Heart left ventricle (tissue), 16 donors: ENCODE results near the gene GRIFIN. TPM values are rescaled to one million over a fixed set of nuclear protein-coding genes. Genes with fewer than 3 reads are reported as not detected.
A peak's percentile ranks its signal among the peaks of the same experiment; 100 is the strongest.

Experiments
- ATAC-seq, 4 donors: fragments of 200-7000 bp; cut with Tn5 transposase; one replicate each; pipeline ENCODE4 v1.9.1; 2020 to 2022; ENCODE audit warnings: moderate library complexity in 4 of 4, mild to moderate bottlenecking in 3 of 4, moderate number of reproducible peaks in 1 of 4
- DNase-seq, 5 donors: peaks; one replicate each; pipeline ENCODE4 v3.0.0-alpha.2; 2020
- H3K27ac ChIP-seq, 12 donors: fragments of 200-600 bp; sonication (generic) in 4 of 12; one replicate each; pipeline versions ENCODE4 v1.5.0 to v1.8.0; 2016 to 2022; ENCODE audit warnings: mild to moderate bottlenecking in 2 of 12
- H3K27me3 ChIP-seq, 9 donors: fragments of 200-600 bp; sonication (generic) in 2 of 9; one replicate each; pipeline versions ENCODE4 v1.5.1 to v1.8.0; 2016 to 2022; ENCODE audit warnings: mild to moderate bottlenecking in 3 of 9
- H3K36me3 ChIP-seq, 9 donors: fragments of 200-600 bp; sonication (generic) in 2 of 9; one replicate each; pipeline versions ENCODE4 v1.5.0 to v1.8.0; 2018 to 2022; ENCODE audit warnings: mild to moderate bottlenecking in 2 of 9
- H3K4me1 ChIP-seq, 12 donors: fragments of 200-600 bp; sonication (generic) in 4 of 12; one replicate each; pipeline versions ENCODE4 v1.5.0 to v1.8.0; 2016 to 2022; ENCODE audit warnings: mild to moderate bottlenecking in 3 of 12
- H3K4me3 ChIP-seq, 12 donors: fragments of 200-600 bp; sonication (generic) in 4 of 12; one replicate each; pipeline versions ENCODE4 v1.5.0 to v1.8.0; 2017 to 2022; ENCODE audit warnings: mild to moderate bottlenecking in 9 of 12, moderate library complexity in 4 of 12
- H3K9me3 ChIP-seq, 12 donors: fragments of 200-600 bp; sonication (generic) in 4 of 12; one replicate each; pipeline versions ENCODE4 v1.5.0 to v1.8.0; 2016 to 2022; ENCODE audit warnings: mild to moderate bottlenecking in 1 of 12
- POLR2A ChIP-seq, 2 donors: fragments of 450-650 bp; IDR thresholded peaks; one replicate each; pipeline ENCODE4 v1.6.1; 2017; ENCODE audit warnings: antibody characterized with exemption in 2 of 2, mild to moderate bottlenecking in 2 of 2, moderate library complexity in 2 of 2
- WGBS, 4 donors: extraction: QIAGEN DNeasy Blood & Tissue Kit in 2 of 4; methylation state at CpG; one replicate each; pipeline versions ENCODE4 v1.1.5 to v1.1.7; 2013 to 2018; 5-methylcytosine and 5-hydroxymethylcytosine counted together
- intact Hi-C, 10 donors: fragments of 100-400 bp; cut with DNase I; formaldehyde crosslinking; loops; one replicate each; pipeline versions ENCODE4 v1.11.1 to v1.14.2; 2022
- polyA plus RNA-seq, 2 donors: library from polyadenylated mRNA; stranded (reverse); fragments of 200-250 nt; gene quantifications; one replicate each; pipeline ENCODE4 v1.2.3, GENCODE V29; 2013
- total RNA-seq, 9 donors: library from RNA; depleted of rRNA in 2 of 9; stranded (reverse); fragments of >200 nt in 2 of 9; fragmentation: NEBNext Ultra II Directional in 3 of 9; extraction: Animal tissue kit (Norgen Biotek cat#: 25700) in 3 of 9; gene quantifications; one replicate each; pipeline versions ENCODE4 v1.1.0 to v1.2.4, GENCODE V29; 2016 to 2023
- TF ChIP-seq, protein P1 (sequence below), 12 donors: fragments of 200-600 bp; sonication (generic) in 4 of 12; IDR thresholded peaks; one replicate each; pipeline versions ENCODE4 v1.5.0 to v1.8.0; 2018 to 2022; ENCODE audit warnings: antibody characterized with exemption in 12 of 12, mild to moderate bottlenecking in 5 of 12
- donor health status: ischemic (EF 13 %, LVEDD 7.1; RV severe dilation, severe dysfunction).
- donor health status: healthy with polysubstance abuse.
- donor health status: DM: no; HTN: yes; CAD: no.
- donor health status: DM: no; HTN: no; CAD: no.
- donor health status: ischemic (EF 25% LVEDD 6.9; RV normal size, moderate dysfunction).
- donor health status: ischemic (EF 25% LVEDD 5.7; RV mildly dilated, moderate dysfunction).
- donor health status: healthy.
- donor health status: DM: yes; HTN: yes; CAD: no.
- donor health status: ischemic (EF 35%, LVEDD 5.7; RV mildly dilated, moderate dysfunction).
- donor health status: nonischemic (EF 11% LVEDD 7.7; RV severe dilation, severe dysfunction).
- donor health status: DM: yes; HTN: yes; CAD: no.
- donor health status: PGD.
- donor health status: ischemic (EF 29% LVEDD 5.4; RV normal size, mild dysfunction).
- donor health status: nonischemic (EF 23%, LVEDD 6.1; RV moderate dilation, normal function).

Gene GRIFIN
- total and polyA plus RNA-seq, 11 donors = not detected

DNA sequence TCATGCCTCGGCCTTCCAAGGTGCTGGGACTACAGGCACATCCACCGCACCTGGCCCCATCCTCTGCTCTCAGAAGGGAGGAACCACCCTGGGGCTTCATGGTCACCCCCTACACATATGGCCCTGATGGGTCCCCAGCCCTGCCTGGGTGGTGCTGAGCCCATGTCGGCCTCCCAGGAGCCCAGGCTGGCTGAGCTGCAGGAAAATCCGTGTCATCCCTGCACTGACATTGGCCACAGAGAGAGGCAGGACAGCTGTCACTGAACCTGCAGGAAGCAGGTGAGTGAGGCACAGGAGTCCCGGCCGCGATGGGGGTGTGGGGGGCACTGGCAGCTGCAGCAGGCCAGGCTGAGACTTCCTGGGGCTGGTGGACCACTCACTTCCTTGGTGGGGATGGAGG lies 8.0 kb downstream of the GRIFIN start:
- Histone ChIP-seq H3K27me3 (peaks cover 0 to 3% (median 0%) of the 10 kb centered on the region in 9 donors), H3K9me3 (no peaks in the 10 kb centered on the region), H3K27ac (no peak overlapping the region), H3K36me3 (no peaks in the 10 kb centered on the region), H3K4me3 (no peak overlapping the region), H3K4me1 (peaks cover 0 to 19% (median 11%) of the 10 kb centered on the region in 12 donors)
- WGBS, 4 donors = 74 to 91% (median 80%) methylated on average over 5 to 7 of the region's 7 CpGs
- ATAC-seq (no peak), DNase-seq (no peak)
- intact Hi-C loops = loop anchor here in 2 of 10 donors (5.0 kb wide), 2 partner anchors 111 to 891 kb away; no protein-coding TSS in a partner anchor
- no peak for TF ChIP-seq POLR2A (IDR thresholded peaks at IDR 0.05)
- TF ChIP-seq, protein P1, sequence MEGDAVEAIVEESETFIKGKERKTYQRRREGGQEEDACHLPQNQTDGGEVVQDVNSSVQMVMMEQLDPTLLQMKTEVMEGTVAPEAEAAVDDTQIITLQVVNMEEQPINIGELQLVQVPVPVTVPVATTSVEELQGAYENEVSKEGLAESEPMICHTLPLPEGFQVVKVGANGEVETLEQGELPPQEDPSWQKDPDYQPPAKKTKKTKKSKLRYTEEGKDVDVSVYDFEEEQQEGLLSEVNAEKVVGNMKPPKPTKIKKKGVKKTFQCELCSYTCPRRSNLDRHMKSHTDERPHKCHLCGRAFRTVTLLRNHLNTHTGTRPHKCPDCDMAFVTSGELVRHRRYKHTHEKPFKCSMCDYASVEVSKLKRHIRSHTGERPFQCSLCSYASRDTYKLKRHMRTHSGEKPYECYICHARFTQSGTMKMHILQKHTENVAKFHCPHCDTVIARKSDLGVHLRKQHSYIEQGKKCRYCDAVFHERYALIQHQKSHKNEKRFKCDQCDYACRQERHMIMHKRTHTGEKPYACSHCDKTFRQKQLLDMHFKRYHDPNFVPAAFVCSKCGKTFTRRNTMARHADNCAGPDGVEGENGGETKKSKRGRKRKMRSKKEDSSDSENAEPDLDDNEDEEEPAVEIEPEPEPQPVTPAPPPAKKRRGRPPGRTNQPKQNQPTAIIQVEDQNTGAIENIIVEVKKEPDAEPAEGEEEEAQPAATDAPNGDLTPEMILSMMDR (IDR thresholded peaks at IDR 0.05) = no peak

DNA sequence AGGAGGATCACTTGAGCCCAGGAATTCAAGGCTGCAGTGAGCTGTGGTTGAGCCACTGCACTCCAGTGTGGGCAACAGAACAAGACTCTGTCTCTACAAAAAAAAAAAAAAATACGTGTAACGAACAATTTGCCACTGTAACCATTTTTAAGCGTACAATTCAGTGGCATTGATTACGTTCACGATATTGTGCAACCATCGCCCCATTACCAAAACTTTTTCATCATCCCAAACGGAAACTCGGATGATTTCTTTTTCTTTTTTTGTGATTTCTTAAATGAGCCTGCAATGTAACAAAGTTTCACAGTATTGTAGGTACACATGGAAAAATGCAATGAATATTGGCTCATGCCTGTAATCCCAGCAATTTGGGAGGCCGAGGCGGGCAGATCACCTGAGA lies 9.5 kb downstream of the GRIFIN start:
- no peak for DNase-seq
- WGBS, 4 donors = 91 to 96% (median 94%) methylated on average over 10 of the region's 10 CpGs

DNA sequence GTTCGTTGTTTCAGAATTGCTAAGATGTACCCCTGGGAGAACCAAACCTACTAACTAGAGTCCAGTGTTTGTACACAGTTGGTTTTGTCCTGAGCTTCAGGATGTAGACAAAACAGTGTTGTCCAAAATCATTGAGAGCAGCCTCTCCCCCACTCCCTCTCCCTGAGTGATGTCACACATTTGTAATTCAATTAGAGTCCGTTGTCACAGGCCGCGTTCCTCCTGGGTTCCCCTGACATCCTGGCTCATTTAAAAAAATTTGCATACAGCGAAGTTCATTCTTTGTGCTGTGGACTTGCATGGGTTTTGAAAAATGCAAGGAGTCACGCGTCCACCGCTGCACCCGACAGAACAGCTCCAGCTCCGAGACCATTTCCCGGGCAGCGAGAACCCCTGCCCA lies 10.3 kb downstream of the GRIFIN start:
- 70 to 78% (median 73%) methylated on average over 12 of the region's 12 CpGs for whole genome bisulfite sequencing, 4 donors
- Histone ChIP-seq H3K9me3 (no peaks in the 10 kb centered on the region), H3K27me3 (peaks cover 0 to 6% (median 0%) of the 10 kb centered on the region in 9 donors), H3K27ac (no peak overlapping the region), H3K36me3 (no peaks in the 10 kb centered on the region), H3K4me3 (no peak overlapping the region), H3K4me1 (peaks cover 0 to 9% (median under 1%) of the 10 kb centered on the region in 12 donors)
- DNase-seq (peak in 1 of 5 donors; percentile 14), ATAC-seq (no peak)
- intact Hi-C loops = loop anchor here in 2 of 10 donors (5.0 kb wide), 2 partner anchors 109 to 889 kb away; no protein-coding TSS in a partner anchor
- TF ChIP-seq, protein P1 (IDR thresholded peaks at IDR 0.05) = no peak
- TF ChIP-seq POLR2A (IDR thresholded peaks at IDR 0.05) = no peak

More for the DNA sequence above, 9.5 kb downstream of the GRIFIN start:
- TF ChIP-seq, protein P1 (IDR thresholded peaks at IDR 0.05) = no peak
- TF ChIP-seq POLR2A (IDR thresholded peaks at IDR 0.05) = no peak
- Histone ChIP-seq H3K4me1 (peaks cover 0 to 17% (median 8%) of the 10 kb centered on the region in 12 donors), H3K27ac (no peak overlapping the region), H3K9me3 (no peaks in the 10 kb centered on the region), H3K27me3 (peaks cover 0 to 3% (median 0%) of the 10 kb centered on the region in 9 donors), H3K4me3 (no peak overlapping the region), H3K36me3 (no peaks in the 10 kb centered on the region)
- no peak for ATAC-seq
- intact Hi-C loops = loop anchor here in 2 of 10 donors (5.0 kb wide), 2 partner anchors 109 to 889 kb away; no protein-coding TSS in a partner anchor

DNA sequence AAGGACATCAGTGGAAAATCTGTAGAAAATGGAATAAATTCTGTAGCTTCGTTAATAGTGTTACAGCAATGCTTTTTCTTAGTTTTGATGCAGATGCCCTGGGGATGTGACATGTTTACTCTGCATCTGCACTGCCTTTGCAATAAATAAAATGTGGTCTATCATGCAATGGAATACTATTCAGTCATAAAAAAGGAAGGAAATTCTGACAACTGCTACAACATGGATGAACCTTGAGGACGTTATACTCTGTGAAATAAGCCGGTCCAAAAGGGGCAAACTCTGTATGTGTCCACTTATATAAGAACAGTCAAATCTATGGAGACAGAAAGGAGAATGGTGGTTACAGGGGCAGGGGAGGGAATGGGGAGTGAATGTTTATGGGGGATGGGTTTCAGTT lies 13.5 kb downstream of the GRIFIN start:
- H3K27me3 ChIP-seq = peaks cover 0 to 6% (median 0%) of the 10 kb centered on the region in 9 donors
- H3K4me1 ChIP-seq = no peaks in the 10 kb centered on the region
- no peak overlapping the region for H3K27ac ChIP-seq
- no peak for ATAC-seq
- 88 to 94% (median 93%) methylated on average over 3 of the region's 3 CpGs for WGBS, 4 donors
- TF ChIP-seq POLR2A (IDR thresholded peaks at IDR 0.05) = no peak
- TF ChIP-seq, protein P1 (IDR thresholded peaks at IDR 0.05) = no peak
- H3K36me3 ChIP-seq = no peaks in the 10 kb centered on the region
- intact Hi-C loops = no loop called here
- H3K9me3 ChIP-seq = no peaks in the 10 kb centered on the region
- DNase-seq = no peak
- no peak overlapping the region for H3K4me3 ChIP-seq
